ENCODE data around the gene GCHFR. TPM values are rescaled to one million over a fixed set of nuclear protein-coding genes. Genes with fewer than 3 reads are reported as not detected.
A peak's percentile ranks its signal among the peaks of the same experiment; 100 is the strongest.

The GCHFR gene
- polyA plus RNA-seq, 3 donors = 19.1 to 46.7 (median 45.9) TPM

DNA sequence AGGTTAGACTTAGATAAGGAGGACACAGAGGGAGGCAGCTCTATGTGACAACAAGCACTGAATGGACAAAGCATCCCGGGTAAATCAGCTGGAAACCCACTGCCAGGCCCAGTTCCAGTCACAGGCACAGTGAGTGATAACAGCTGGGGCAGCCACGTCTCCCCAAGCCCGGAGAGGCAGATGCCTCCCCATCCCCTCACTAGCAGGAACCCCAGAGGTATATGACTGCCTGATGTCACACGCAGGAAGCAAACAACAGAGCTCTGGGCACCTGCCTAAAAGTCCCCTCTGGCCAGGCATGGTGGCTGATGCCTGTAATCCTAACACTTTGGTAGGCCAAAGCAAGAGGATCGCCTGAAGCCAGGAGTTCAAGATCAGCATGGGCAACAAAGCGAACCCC lies 24.1 kb downstream of the GCHFR start:
- intact Hi-C loops (cut with micrococcal nuclease) = loop anchor here in 1 of 2 donors (10.0 kb wide), 1 partner anchor 103 kb away; no protein-coding TSS in a partner anchor
- no peak overlapping the region for H3K27ac ChIP-seq (ENCODE audit: low read depth in 1 of 2, low read length in 2 of 2)
- H3K9me3 ChIP-seq (replicated peaks in 1 of 2; ENCODE audit: control insufficient read depth in 1 of 2, insufficient read depth in 1 of 2, low read length in 2 of 2) = no peaks in the 10 kb centered on the region
- Mint-ChIP-seq H3K4me3 (no peak overlapping the region), H3K9me3 (no peaks in the 10 kb centered on the region), H3K27ac (no peak overlapping the region), H3K27me3 (ENCODE audit: low read depth in 3 of 3) (peaks cover 0 to 9% (median 2%) of the 10 kb centered on the region in 3 donors), H3K36me3 (peaks cover 22 to 48% of the 10 kb centered on the region in 2 donors), H3K4me1 (peaks cover 26% of the 10 kb centered on the region)
- no peak overlapping the region for H2AFZ ChIP-seq (ENCODE audit: insufficient read depth, low read depth, low read length, poor library complexity, severe bottlenecking)
- no peak for DNase-seq
- peaks cover 14 to 21% of the 10 kb centered on the region in 2 donors for H3K4me1 ChIP-seq (ENCODE audit: control insufficient read depth in 1 of 2, insufficient read depth in 2 of 2, low read length in 2 of 2)
- no peak overlapping the region for H3K4me2 ChIP-seq (replicated peaks; ENCODE audit: extremely low read depth, low read length, poor library complexity, severe bottlenecking)
- H3K27me3 ChIP-seq (ENCODE audit: control insufficient read depth in 2 of 2, insufficient read depth in 2 of 2, low read length in 2 of 2) = no peaks in the 10 kb centered on the region
- peak overlapping the region; percentile 34 for H3K9ac ChIP-seq (ENCODE audit: insufficient read depth, low read length, poor library complexity, severe bottlenecking)
- no peak overlapping the region for H3K4me3 ChIP-seq (replicated peaks in 1 of 3; ENCODE audit: low read depth in 2 of 3, low read length in 3 of 3)
- 71% methylated on average over 4 of the region's 6 CpGs for WGBS (ENCODE audit: insufficient coverage)
- TF ChIP-seq, protein P1, sequence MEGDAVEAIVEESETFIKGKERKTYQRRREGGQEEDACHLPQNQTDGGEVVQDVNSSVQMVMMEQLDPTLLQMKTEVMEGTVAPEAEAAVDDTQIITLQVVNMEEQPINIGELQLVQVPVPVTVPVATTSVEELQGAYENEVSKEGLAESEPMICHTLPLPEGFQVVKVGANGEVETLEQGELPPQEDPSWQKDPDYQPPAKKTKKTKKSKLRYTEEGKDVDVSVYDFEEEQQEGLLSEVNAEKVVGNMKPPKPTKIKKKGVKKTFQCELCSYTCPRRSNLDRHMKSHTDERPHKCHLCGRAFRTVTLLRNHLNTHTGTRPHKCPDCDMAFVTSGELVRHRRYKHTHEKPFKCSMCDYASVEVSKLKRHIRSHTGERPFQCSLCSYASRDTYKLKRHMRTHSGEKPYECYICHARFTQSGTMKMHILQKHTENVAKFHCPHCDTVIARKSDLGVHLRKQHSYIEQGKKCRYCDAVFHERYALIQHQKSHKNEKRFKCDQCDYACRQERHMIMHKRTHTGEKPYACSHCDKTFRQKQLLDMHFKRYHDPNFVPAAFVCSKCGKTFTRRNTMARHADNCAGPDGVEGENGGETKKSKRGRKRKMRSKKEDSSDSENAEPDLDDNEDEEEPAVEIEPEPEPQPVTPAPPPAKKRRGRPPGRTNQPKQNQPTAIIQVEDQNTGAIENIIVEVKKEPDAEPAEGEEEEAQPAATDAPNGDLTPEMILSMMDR (IDR thresholded peaks at IDR 0.05) = no peak
- H3K79me2 ChIP-seq (ENCODE audit: insufficient read depth, low read length) = peaks cover 23% of the 10 kb centered on the region
- H3K36me3 ChIP-seq (replicated peaks in 1 of 2; ENCODE audit: control insufficient read depth in 1 of 2, insufficient read depth in 2 of 2, low read length in 2 of 2) = peaks cover 4 to 26% of the 10 kb centered on the region in 2 donors
- H4K20me1 ChIP-seq (ENCODE audit: insufficient read depth, low read length) = peaks cover 67% of the 10 kb centered on the region

DNA sequence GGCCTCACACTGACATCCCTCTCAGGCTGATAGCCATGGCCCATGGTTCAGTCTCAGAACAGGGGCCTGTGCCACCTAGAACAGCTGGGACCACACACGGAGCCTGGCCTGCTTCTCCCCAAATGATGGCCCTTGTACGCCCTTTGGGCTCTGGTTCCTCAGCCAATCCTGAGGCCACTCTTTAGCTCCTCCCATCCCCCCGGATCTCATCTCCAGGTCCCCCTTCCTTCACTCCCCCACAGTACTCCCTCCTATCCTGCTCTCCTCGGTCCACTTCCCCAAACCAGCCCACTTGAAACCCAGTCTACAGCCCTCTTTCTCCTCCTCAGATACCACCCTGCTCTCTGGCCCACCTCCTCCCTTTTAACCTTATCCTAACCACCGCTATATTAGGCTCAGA lies 25.3 kb downstream of the GCHFR start:
- no peaks in the 10 kb centered on the region for H3K27me3 ChIP-seq (ENCODE audit: control insufficient read depth in 2 of 2, insufficient read depth in 2 of 2, low read length in 2 of 2)
- peaks cover 0 to 4% (median 2%) of the 10 kb centered on the region in 3 donors for H3K27me3 Mint-ChIP-seq (ENCODE audit: low read depth in 3 of 3)
- H3K79me2 ChIP-seq (ENCODE audit: insufficient read depth, low read length) = peaks cover 26% of the 10 kb centered on the region
- H3K9me3 Mint-ChIP-seq = no peaks in the 10 kb centered on the region
- H3K36me3 ChIP-seq (replicated peaks in 1 of 2; ENCODE audit: control insufficient read depth in 1 of 2, insufficient read depth in 2 of 2, low read length in 2 of 2) = peaks cover 4 to 33% of the 10 kb centered on the region in 2 donors
- H3K27ac Mint-ChIP-seq = peak overlapping the region in 5 of 7 donors; percentile 4 to 71 (median 26)
- no peak overlapping the region for H2AFZ ChIP-seq (ENCODE audit: insufficient read depth, low read depth, low read length, poor library complexity, severe bottlenecking)
- no peak overlapping the region for H3K27ac ChIP-seq (ENCODE audit: low read depth in 1 of 2, low read length in 2 of 2)
- H4K20me1 ChIP-seq (ENCODE audit: insufficient read depth, low read length) = peaks cover 66% of the 10 kb centered on the region
- intact Hi-C loops (cut with micrococcal nuclease) = loop anchor here in 1 of 2 donors (10.0 kb wide), 1 partner anchor 104 kb away; no protein-coding TSS in a partner anchor
- no peak overlapping the region for H3K4me2 ChIP-seq (replicated peaks; ENCODE audit: extremely low read depth, low read length, poor library complexity, severe bottlenecking)
- no peak for DNase-seq
- TF ChIP-seq, protein P1 (IDR thresholded peaks at IDR 0.05) = no peak
- no peak overlapping the region for H3K4me3 ChIP-seq (replicated peaks in 1 of 3; ENCODE audit: low read depth in 2 of 3, low read length in 3 of 3)
- no peak overlapping the region for H3K9ac ChIP-seq (ENCODE audit: insufficient read depth, low read length, poor library complexity, severe bottlenecking)
- H3K4me3 Mint-ChIP-seq = no peak overlapping the region
- H3K9me3 ChIP-seq (replicated peaks in 1 of 2; ENCODE audit: control insufficient read depth in 1 of 2, insufficient read depth in 1 of 2, low read length in 2 of 2) = no peaks in the 10 kb centered on the region
- H3K36me3 Mint-ChIP-seq = peaks cover 27 to 45% of the 10 kb centered on the region in 2 donors
- 63% methylated on average over 5 of the region's 5 CpGs for WGBS (ENCODE audit: insufficient coverage)
- peaks cover 26% of the 10 kb centered on the region for H3K4me1 Mint-ChIP-seq
- peaks cover 14 to 21% of the 10 kb centered on the region in 2 donors for H3K4me1 ChIP-seq (ENCODE audit: control insufficient read depth in 1 of 2, insufficient read depth in 2 of 2, low read length in 2 of 2)
